B cell (primary cell): Measurements from ENCODE around the gene MAPK7. TPM values are rescaled to one million over a fixed set of nuclear protein-coding genes. Genes with fewer than 3 reads are reported as not detected.

Source experiments
- ATAC-seq: fragments of 200-7000 bp; cut with Tn5 transposase; one replicate; pipeline ENCODE4 v1.10.0; 2021; ENCODE audit warnings: low read depth, mild to moderate bottlenecking, moderate number of reproducible peaks, moderate library complexity
- CTCF ChIA-PET: fragments of 350-600 bp; sonication (Branson Sonifier 250); formaldehyde crosslinking; loops from one replicate; lab custom pipeline; 2021; ENCODE audit warnings: antibody characterized with exemption, inconsistent platforms; lab: Charles Lee
- POLR2A ChIA-PET: fragments of 350-600 bp; sonication (Branson Sonifier 250); formaldehyde crosslinking; loops from one replicate; lab custom pipeline; 2021; ENCODE audit warnings: antibody characterized with exemption; lab: Charles Lee
- DNase-seq: peaks from one replicate; pipeline ENCODE4 v3.0.0; 2013
- H2AFZ ChIP-seq: 2 replicates; pipeline ENCODE4 v1.6.1; 2012; ENCODE audit warnings: mild to moderate bottlenecking, low read depth, low read length; ENCODE audit not compliant: insufficient read depth, poor library complexity, severe bottlenecking
- H3K27ac ChIP-seq, 2 donors: 1 replicate in 1 of 2; 2 replicates in 1 of 2; pipeline ENCODE4 v1.5.1; 2012 to 2013; ENCODE audit warnings: low read length in 2 of 2, mild to moderate bottlenecking in 2 of 2, moderate library complexity in 1 of 2
- H3K27me3 ChIP-seq, 4 experiments: fragments of 200-600 bp in 1 of 4; sonication (generic) in 1 of 4; replicated peaks in 1 of 4; 1 replicate in 2 of 4; 2 replicates in 2 of 4; pipeline versions ENCODE4 v1.6.1 to v1.7.0; 2013 to 2016; ENCODE audit warnings: low read length in 3 of 4, mild to moderate bottlenecking in 2 of 4, mixed read lengths in 1 of 4, moderate library complexity in 1 of 4; ENCODE audit not compliant: insufficient read depth in 4 of 4, control insufficient read depth in 3 of 4; ENCODE audit errors: control extremely low read depth in 1 of 4
- H3K36me3 ChIP-seq, 2 experiments: replicated peaks in 1 of 2; 1 replicate in 1 of 2; 2 replicates in 1 of 2; pipeline versions ENCODE4 v1.6.1 to v1.7.1; 2013; ENCODE audit warnings: low read length in 1 of 2; ENCODE audit not compliant: insufficient read depth in 2 of 2, control insufficient read depth in 1 of 2; ENCODE audit errors: control extremely low read depth in 1 of 2, extremely low read depth in 1 of 2
- H3K4me1 ChIP-seq, 2 donors: fragments of 200-600 bp in 1 of 2; sonication (generic) in 1 of 2; 1 replicate in 1 of 2; 2 replicates in 1 of 2; pipeline versions ENCODE4 v1.5.1 to v1.6.1; 2013 to 2017; ENCODE audit warnings: low read length in 2 of 2; ENCODE audit not compliant: control insufficient read depth in 2 of 2, insufficient read depth in 2 of 2
- H3K4me2 ChIP-seq: replicated peaks from 2 replicates; pipeline ENCODE3; 2012; ENCODE audit warnings: mild to moderate bottlenecking, low read depth, low read length; ENCODE audit not compliant: poor library complexity, severe bottlenecking
- H3K4me3 ChIP-seq, 5 experiments: fragments of 200-600 bp in 1 of 5; sonication (generic) in 1 of 5; 1 replicate in 3 of 5; 2 replicates in 2 of 5; pipeline versions ENCODE4 v1.5.1 to v1.7.0; 2011 to 2016; ENCODE audit warnings: low read length in 4 of 5, mild to moderate bottlenecking in 4 of 5, low read depth in 2 of 5, control low read depth in 1 of 5, moderate library complexity in 1 of 5; ENCODE audit not compliant: insufficient read depth in 1 of 5; ENCODE audit errors: control extremely low read depth in 1 of 5, extremely low read depth in 1 of 5
- H3K79me2 ChIP-seq: fragments of 200-600 bp; sonication (generic); one replicate; pipeline ENCODE4 v1.6.0; 2016; ENCODE audit warnings: low read length; ENCODE audit not compliant: control insufficient read depth, insufficient read depth
- H3K9ac ChIP-seq: fragments of 200-600 bp; sonication (generic); 2 replicates; pipeline ENCODE4 v1.6.1; 2017; ENCODE audit warnings: mild to moderate bottlenecking, low read length, moderate library complexity
- H3K9me3 ChIP-seq, 3 donors: one replicate each; pipeline versions ENCODE4 v1.6.1 to v1.7.1; 2013; ENCODE audit warnings: low read length in 2 of 3; ENCODE audit not compliant: control insufficient read depth in 2 of 3, insufficient read depth in 1 of 3; ENCODE audit errors: control extremely low read depth in 1 of 3
- H4K20me1 ChIP-seq: 2 replicates; pipeline ENCODE4 v1.6.0; 2012; ENCODE audit warnings: mild to moderate bottlenecking, low read length; ENCODE audit not compliant: insufficient read depth, control insufficient read depth, poor library complexity, severe bottlenecking
- H3K27ac Mint-ChIP-seq: one replicate; pipeline ENCODE4 v1.8.0; 2021; ENCODE audit warnings: mixed read lengths
- H3K27me3 Mint-ChIP-seq: one replicate; pipeline ENCODE4 v1.8.0; 2021; ENCODE audit warnings: mixed read lengths
- H3K4me1 Mint-ChIP-seq: one replicate; pipeline ENCODE4 v1.8.0; 2021; ENCODE audit warnings: mixed read lengths
- H3K4me3 Mint-ChIP-seq: one replicate; pipeline ENCODE4 v1.8.0; 2021; ENCODE audit warnings: mixed read lengths
- H3K9me3 Mint-ChIP-seq: one replicate; pipeline ENCODE4 v1.8.0; 2022; ENCODE audit warnings: mixed read lengths; ENCODE audit not compliant: insufficient read depth
- CTCF ChIP-seq: fragments of 200-600 bp; IDR thresholded peaks from one replicate; pipeline ENCODE4 v1.8.0; 2022; ENCODE audit warnings: antibody characterized with exemption, mild to moderate bottlenecking
- EZH2 ChIP-seq: IDR thresholded peaks from 2 replicates; pipeline ENCODE4 v1.6.1; 2012; ENCODE audit warnings: borderline replicate concordance, low read depth, mild to moderate bottlenecking, moderate library complexity, low read length; ENCODE audit not compliant: insufficient read depth, poor library complexity, severe bottlenecking
- WGBS: methylation state at CpG from one replicate; pipeline ENCODE4 v1.1.5; 2013; ENCODE audit warnings: missing lambda C conversion rate; ENCODE audit not compliant: insufficient coverage; 5-methylcytosine and 5-hydroxymethylcytosine counted together
- intact Hi-C: fragments of 100-400 bp; cut with micrococcal nuclease; formaldehyde crosslinking; loops from one replicate; pipeline ENCODE4 v1.10.0; 2022
- polyA plus RNA-seq: library from polyadenylated mRNA; depleted of rRNA; stranded (reverse); fragments of >200 nt; gene quantifications from 2 replicates; pipeline ENCODE4 v1.2.3, GENCODE V29; 2012
- total RNA-seq, 2 donors: library from RNA; stranded (reverse); fragments of 120-200 nt in 1 of 2; gene quantifications; 1 replicate in 1 of 2; 2 replicates in 1 of 2; pipeline versions ENCODE4 v1.2.3 to v1.2.4, GENCODE V29; 2013 to 2022

The MAPK7 gene
- total and polyA plus RNA-seq, 2 donors (not counting 1 experiment from before 2014, with no cell fraction given): 30.0 to 34.0 TPM

DNA sequence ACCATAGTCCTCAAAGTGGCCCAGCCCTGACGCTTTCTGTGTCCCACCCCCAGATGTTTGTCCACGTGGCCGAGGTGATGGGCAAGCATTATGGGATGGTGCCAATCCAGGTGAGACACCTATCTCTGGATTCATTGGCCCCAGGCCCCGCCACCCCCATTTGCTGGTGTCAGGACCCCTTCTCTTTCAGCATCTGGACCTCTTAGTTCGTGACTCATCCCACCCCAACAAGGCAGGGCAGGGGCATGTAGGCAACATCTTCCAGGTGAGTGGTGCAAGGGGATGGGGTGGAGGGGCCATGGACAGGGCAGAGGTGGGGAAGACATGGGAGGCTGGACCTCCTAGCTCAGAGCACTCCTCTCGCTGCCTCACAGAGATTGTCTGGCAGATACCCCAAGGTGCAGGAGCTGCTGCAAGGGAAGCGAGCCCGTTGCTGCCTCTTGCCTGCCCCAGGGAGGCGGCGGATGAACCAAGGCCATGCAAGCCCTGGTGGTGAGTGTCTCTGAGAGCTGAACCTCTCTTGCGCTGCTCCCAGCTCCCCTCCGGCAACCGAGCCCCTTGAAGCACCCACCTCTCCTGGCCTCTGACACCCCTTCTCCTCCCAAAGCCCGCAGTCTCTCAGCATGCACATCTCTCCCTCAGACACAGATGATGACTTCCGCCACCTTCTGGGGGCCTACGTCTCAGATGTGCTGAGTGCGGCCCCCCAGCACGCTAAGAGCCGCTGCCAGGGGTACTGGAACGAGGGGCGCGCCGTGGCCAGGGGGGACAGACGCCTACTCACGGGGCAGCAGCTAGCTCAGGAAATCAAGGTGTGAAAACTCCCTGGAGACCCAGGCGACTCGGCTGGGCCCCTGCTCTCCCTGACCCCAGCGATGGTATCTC, 36.3 kb downstream of the MAPK7 start:
- Mint-ChIP-seq H3K27ac (no peak overlapping the region), H3K9me3 (no peaks in the 10 kb centered on the region), H3K4me1 (peaks cover 5% of the 10 kb centered on the region), H3K4me3 (no peak overlapping the region), H3K27me3 (peaks cover 11% of the 10 kb centered on the region)
- no peaks in the 10 kb centered on the region for H3K36me3 ChIP-seq
- 94% methylated on average over 26 of the region's 28 CpGs for WGBS
- ChIA-PET CTCF (no interaction called here), POLR2A (no interaction called here)
- DNase-seq (no peak), ATAC-seq (no peak)
- H2AFZ ChIP-seq: no peak overlapping the region
- H3K4me2 ChIP-seq: no peak overlapping the region
- intact Hi-C loops: no loop called here
- no peaks in the 10 kb centered on the region for H3K79me2 ChIP-seq
- no peaks in the 10 kb centered on the region for H3K9me3 ChIP-seq
- H3K27me3 ChIP-seq: peaks cover 0 to 7% (median 0%) of the 10 kb centered on the region in 4 experiments
- H3K4me1 ChIP-seq: no peaks in the 10 kb centered on the region
- no peak overlapping the region for H3K27ac ChIP-seq
- H4K20me1 ChIP-seq: no peaks in the 10 kb centered on the region
- H3K4me3 ChIP-seq: no peak overlapping the region
- H3K9ac ChIP-seq: no peak overlapping the region
- TF ChIP-seq EZH2 (no peak), CTCF (no peak)

DNA sequence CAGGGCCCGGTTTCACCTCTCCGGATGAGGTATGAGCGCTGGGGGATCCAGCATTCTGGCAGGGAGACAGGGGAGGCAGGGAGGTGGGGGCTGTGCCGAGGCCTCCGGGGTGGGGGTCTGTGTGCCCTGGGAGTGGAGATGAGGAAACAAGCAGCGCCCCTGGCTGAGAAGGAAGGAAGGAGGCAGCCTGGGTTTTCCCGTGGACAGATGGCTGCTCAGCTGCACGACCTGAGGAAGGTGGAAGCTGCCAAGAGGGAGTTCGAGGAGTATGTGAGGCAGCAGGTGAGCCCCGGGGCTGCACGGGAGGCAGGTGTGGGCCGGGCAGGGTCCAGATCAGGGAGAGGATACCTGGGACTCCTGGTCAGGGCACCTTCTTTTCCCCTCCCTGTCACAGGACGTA, 37.0 kb downstream of the MAPK7 start:
- Histone ChIP-seq H4K20me1 (no peaks in the 10 kb centered on the region), H3K4me1 (no peaks in the 10 kb centered on the region), H3K9ac (no peak overlapping the region), H3K4me2 (no peak overlapping the region), H3K9me3 (no peaks in the 10 kb centered on the region), H3K4me3 (no peak overlapping the region), H3K36me3 (no peaks in the 10 kb centered on the region), H3K27me3 (peaks cover 0 to 7% (median 0%) of the 10 kb centered on the region in 4 experiments), H3K79me2 (no peaks in the 10 kb centered on the region), H2AFZ (no peak overlapping the region), H3K27ac (no peak overlapping the region)
- H3K4me1 Mint-ChIP-seq: peaks cover 5% of the 10 kb centered on the region
- ATAC-seq (no peak), DNase-seq (no peak)
- H3K4me3 Mint-ChIP-seq: no peak overlapping the region
- H3K27me3 Mint-ChIP-seq: peaks cover 11% of the 10 kb centered on the region
- ChIA-PET POLR2A (no interaction called here), CTCF (no interaction called here)
- H3K9me3 Mint-ChIP-seq: no peaks in the 10 kb centered on the region
- no peak overlapping the region for H3K27ac Mint-ChIP-seq
- 72% methylated on average over 13 of the region's 13 CpGs for WGBS
- TF ChIP-seq CTCF: no peak
- no peak for TF ChIP-seq EZH2
- intact Hi-C loops: no loop called here
